Daoy (cell line): ENCODE results near the gene NCOR1. TPM values are rescaled to one million over a fixed set of nuclear protein-coding genes. Genes with fewer than 3 reads are reported as not detected.
A peak's percentile ranks its signal among the peaks of the same experiment; 100 is the strongest.
"Not testable (repeated sequence)": the region's sequence is repeated elsewhere in the genome, so short reads cannot be mapped to it uniquely, and the experiment has no call there.

Experiments used
- DNase-seq: peaks from one replicate; pipeline ENCODE4 v3.0.0-alpha.2; 2015; ENCODE audit warnings: low read depth
- total RNA-seq: library from RNA; depleted of rRNA; stranded (reverse); fragments of >200 nt; shearing (Covaris generic); gene quantifications from 2 replicates; pipeline ENCODE4 v1.2.3, GENCODE V29; 2014

NCOR1 gene
- total RNA-seq, 1 experiment from 2014 or later, result 47.1 TPM

GRCh38 chr17:16215002-16215272 is 397 bp downstream of the NCOR1 start:
- peak; percentile 51 for DNase-seq

GRCh38 chr17:16214190-16215001 is 938 bp downstream of the NCOR1 start:
- DNase-seq, result no peak

- no peak for DNase-seq
Observed at GRCh38 chr17:16212793-16213192, 2.5 kb downstream of the NCOR1 start.

GRCh38 chr17:16211590-16211989 is 3.7 kb downstream of the NCOR1 start:
- DNase-seq, result no peak

- DNase-seq, result not testable (repeated sequence)
Observed at GRCh38 chr17:16204763-16205162, 10.6 kb downstream of the NCOR1 start.

GRCh38 chr17:16202554-16203500 is 12.5 kb downstream of the NCOR1 start:
- DNase-seq, result not testable (repeated sequence)

GRCh38 chr17:16201693-16202131 is 13.6 kb downstream of the NCOR1 start:
- not testable (repeated sequence) for DNase-seq

- DNase-seq, result no peak
Observed at GRCh38 chr17:16199093-16199492, 16.2 kb downstream of the NCOR1 start.

- no peak for DNase-seq
Observed at GRCh38 chr17:16197276-16197675, 18.1 kb downstream of the NCOR1 start.

- DNase-seq, result not testable (repeated sequence)
Observed at GRCh38 chr17:16194307-16194835, 21.0 kb downstream of the NCOR1 start.

GRCh38 chr17:16191604-16192003 is 23.7 kb downstream of the NCOR1 start:
- DNase-seq, result no peak

- DNase-seq, result no peak
Observed at GRCh38 chr17:16190703-16191360, 24.5 kb downstream of the NCOR1 start.

GRCh38 chr17:16189791-16190348 is 25.5 kb downstream of the NCOR1 start:
- DNase-seq, result no peak

GRCh38 chr17:16187642-16188041 is 27.7 kb downstream of the NCOR1 start:
- no peak for DNase-seq

GRCh38 chr17:16181581-16181980 is 33.8 kb downstream of the NCOR1 start:
- DNase-seq, result no peak

- no peak for DNase-seq
Observed at GRCh38 chr17:16178836-16179235, 36.5 kb downstream of the NCOR1 start.

- DNase-seq, result peak; percentile 5
Observed at GRCh38 chr17:16171613-16172012, 43.7 kb downstream of the NCOR1 start.

- not testable (repeated sequence) for DNase-seq
Observed at GRCh38 chr17:16166766-16167165, 48.6 kb downstream of the NCOR1 start.

- DNase-seq, result no peak
Observed at GRCh38 chr17:16158714-16159113, 56.6 kb downstream of the NCOR1 start.

GRCh38 chr17:16155536-16155935 is 59.8 kb downstream of the NCOR1 start:
- no peak for DNase-seq

GRCh38 chr17:16152326-16152725 is 63.0 kb downstream of the NCOR1 start:
- DNase-seq, result not testable (repeated sequence)
